HG02970 (cell line): ENCODE results near the gene SLC6A3.

Source experiments
- ATAC-seq: cut with Tn5 transposase; IDR thresholded peaks from one replicate; pipeline ENCODE4 v1.9.1; 2021; ENCODE audit warnings: mild to moderate bottlenecking, moderate library complexity, moderate number of reproducible peaks; ENCODE audit not compliant: unreplicated experiment, low FRiP score

The SLC6A3 gene

DNA sequence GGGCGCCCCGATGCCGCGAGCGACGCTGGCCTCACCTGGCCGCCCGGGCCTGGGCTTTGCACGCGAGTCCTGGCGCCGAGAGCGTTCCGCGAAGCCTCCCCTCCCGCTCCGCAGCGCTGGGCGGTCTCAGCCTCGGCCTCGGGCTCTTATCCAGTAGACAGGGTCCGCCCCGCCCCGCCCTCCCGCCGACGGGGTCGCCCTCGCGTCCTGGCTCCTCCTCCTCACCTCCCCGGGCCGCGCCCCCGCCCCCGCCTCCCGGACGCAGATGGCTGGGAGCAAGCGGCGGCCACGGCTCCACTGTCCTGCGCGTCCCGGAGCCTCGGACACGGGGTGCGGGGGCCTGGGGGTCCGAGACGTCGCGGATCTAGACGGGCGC is at the start of gene SLC6A3:
SLC6A3 (minus strand) TSS at position 128 of the 376 bp plus-strand sequence. CDS start 2,243 bp downstream, outside the sequence.
- ATAC-seq = no peak

DNA sequence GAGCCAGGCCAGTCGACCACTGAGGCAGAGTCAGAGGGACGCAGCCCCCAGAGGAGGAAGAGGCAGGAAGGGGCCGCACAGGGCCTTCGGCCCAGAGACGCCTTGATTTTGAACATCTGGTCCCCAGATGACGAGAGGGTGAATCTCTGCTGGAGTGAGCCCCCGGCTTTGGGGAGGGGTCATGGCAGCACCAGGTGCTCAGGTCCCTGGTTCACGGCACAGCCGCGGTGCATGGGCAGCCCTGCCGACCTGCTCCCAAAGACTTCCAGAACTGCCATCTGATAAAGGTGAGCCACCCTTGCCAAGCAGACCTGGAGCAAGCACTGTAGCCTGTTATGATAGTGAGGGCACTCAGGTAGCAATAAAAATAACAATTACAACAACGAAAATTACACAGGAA is 48.7 kb upstream of the SLC6A3 start:
- no peak for ATAC-seq

DNA sequence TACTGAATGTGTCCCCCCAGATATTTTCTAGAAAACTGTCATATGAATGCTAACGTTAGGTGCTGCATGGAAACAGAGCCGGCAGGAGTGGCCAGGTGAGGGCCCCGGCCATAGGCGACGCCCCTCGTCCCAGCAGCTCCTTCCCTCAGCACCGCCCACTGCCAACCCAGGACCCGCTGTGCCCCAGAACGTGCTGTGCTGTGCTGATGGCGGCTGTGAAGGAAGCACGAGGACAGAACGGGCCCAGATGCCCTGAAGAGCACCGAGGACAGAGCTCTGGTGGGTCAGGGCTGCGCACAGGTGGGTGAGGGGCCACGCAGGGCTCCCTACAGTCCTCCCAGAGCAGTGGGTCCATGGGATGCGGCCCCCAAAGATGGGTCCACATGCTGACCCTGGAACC is 48.2 kb upstream of the SLC6A3 start:
- no peak for ATAC-seq

DNA sequence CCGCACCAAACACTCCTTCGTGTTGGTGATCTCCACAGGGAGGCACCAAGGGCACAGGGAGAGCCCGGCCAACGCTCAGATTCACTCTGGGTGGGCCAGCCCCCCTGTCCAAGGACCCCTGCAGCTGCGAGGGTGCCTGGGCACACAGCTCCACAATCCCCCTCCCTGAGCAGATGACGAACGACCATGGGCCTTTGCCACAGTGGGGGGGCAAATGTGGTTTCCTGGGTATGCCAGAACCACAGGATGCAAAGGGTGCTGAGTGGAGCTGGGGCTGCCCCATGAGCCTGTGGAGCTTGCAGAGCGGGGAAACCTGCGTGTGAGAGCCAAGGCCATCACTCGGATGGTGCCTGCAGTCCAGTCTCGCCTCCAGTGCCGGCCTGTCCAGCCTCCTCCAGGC is 47.5 kb upstream of the SLC6A3 start:
- no peak for ATAC-seq

- ATAC-seq = no peak
These were observed 45.1 kb upstream of the SLC6A3 start for GRCh38 chr5:1490376-1490775.

- ATAC-seq = no peak
These were observed 44.5 kb upstream of the SLC6A3 start for GRCh38 chr5:1489754-1490153.

GRCh38 chr5:1488882-1489680 is 43.8 kb upstream of the SLC6A3 start:
- no peak for ATAC-seq

GRCh38 chr5:1487079-1487764 is 42.0 kb upstream of the SLC6A3 start:
- no peak for ATAC-seq

- ATAC-seq = no peak
These were observed 41.0 kb upstream of the SLC6A3 start for GRCh38 chr5:1486271-1486670.

DNA sequence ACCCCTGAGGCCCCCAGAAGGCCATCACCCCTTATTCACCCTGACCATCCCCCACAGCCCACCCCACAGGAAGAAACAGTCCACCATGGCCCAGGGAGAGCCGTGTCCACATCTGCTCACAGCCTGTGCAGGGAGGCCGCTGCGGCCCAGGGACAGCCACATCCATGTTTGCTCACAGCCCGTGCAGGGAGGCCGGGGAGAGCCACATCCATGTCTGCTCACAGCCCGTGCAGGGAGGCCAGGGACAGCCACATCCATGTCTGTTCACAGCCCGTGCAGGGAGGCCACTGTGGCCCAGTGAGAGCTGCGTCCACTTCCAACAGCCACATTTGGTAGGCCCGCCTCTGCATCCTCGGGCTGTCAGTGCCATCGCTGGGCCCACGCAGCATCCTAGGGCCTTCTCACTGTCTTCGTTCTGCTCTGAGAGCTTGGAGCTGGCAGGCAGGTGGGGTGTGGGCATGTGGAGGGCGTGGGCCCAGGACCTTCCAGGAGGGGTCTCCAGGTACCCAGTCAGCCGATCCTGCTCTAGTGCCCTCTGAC is 40.4 kb upstream of the SLC6A3 start:
- ATAC-seq = no peak

GRCh38 chr5:1484730-1485578 is 39.7 kb upstream of the SLC6A3 start:
- peak; percentile 59 for ATAC-seq

- ATAC-seq = no peak
These were observed 38.9 kb upstream of the SLC6A3 start for GRCh38 chr5:1483856-1484729.

DNA sequence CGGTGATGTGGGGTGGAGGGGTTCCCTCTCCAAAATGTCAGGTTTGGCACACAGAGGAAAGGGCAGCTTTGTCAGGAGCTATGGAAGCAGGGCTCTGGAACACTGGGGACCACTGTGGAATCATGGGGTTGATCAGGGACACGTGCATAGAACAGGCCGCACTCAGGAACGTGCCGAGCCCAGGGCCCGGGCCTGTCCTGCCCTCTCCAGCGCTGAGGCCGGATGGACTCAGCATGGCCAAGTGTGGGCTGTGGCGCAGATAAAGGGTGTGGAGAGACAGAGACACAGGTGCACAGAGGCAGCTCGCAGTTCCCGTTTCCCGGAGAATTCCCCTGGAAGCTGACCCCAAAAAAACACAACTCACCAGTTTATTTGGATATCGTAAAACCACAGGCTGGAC is 37.8 kb upstream of the SLC6A3 start:
- ATAC-seq = no peak

DNA sequence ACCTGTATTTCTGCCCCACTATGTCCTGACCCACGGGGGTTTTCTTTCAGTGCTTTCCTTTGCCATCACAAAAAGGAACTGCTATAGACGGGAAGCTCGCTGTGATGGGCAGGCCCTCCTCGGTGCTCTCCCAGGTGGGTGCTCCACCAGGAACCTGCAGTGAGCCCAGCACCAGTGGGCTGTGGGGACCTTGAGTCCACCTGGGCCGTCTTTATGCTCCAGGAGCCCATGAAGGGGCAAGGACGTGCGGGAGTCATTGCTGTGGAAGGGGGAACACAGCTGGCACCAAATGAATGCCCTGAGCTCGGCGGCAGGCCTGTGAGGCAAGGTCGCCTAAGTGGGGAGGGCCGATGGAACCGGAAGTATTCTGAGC is 36.7 kb upstream of the SLC6A3 start:
- ATAC-seq = no peak

DNA sequence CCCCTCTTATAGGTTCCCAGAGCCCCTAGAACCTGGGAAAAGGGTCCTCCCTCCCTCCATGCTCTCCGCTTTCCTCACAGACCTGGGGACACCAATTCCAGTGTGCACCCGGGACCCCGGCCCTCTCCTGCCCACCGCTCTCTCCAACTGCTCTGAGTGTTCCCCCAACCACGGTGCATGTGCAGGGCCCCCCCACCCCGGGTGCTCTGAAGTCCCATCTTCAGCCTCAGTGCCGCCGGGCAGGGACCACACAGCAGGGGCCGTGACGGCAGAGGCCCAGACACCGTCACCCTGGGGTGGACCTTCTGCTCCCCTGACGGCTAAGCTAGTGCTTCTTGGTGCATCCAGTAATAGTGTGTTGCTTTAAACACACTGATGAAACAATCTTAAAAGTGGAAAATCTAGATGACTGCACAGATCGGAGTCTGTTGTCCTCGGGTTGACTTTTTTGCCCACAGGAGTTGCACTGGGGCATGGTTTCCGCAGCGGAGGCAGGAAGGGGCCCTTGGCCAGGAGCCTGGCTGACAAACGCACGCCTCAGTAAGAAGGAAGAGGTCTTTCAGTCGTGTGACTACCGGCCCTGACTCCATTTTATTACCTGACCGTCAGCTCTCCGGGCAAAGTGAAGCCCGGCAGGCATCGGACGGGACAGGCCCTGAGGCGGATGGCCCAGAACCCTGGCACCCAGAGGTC is 36.2 kb upstream of the SLC6A3 start:
- ATAC-seq = no peak

- ATAC-seq = no peak
These were observed 35.6 kb upstream of the SLC6A3 start for GRCh38 chr5:1480806-1481205.

DNA sequence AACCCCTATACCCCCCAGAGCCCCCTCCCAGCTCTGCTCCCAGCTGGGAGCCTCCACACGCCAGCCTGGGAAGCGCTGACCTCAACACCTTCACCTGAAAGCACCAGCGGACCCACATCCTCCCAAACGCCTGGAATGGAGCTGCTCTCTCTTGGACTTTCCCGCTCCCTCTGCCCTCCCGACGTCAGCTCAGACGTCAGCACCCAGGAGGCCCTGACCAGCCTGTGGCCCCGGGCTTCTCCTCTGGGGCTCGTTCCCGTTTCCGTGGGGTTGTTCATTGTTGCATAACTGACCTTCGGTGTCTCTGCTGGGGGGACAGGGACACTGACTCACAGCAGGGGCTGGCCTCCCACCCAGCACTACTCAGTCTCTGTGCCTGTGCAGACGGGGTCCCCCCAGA is 35.0 kb upstream of the SLC6A3 start:
- no peak for ATAC-seq

GRCh38 chr5:1479581-1480188 is 34.4 kb upstream of the SLC6A3 start:
- ATAC-seq = no peak

GRCh38 chr5:1479066-1479465 is 33.8 kb upstream of the SLC6A3 start:
- ATAC-seq = no peak
